SKM-1 (cell line): ENCODE measurements around the gene DEF6.
"Not testable (repeated sequence)": the region's sequence is repeated elsewhere in the genome, so short reads cannot be mapped to it uniquely, and the experiment has no call there.

ENCODE experiments used
- DNase-seq: peaks from one replicate; lab custom pipeline; 2025; ENCODE audit not compliant: unreplicated experiment; lab: John Stamatoyannopoulos, UW

DEF6 gene

DNA sequence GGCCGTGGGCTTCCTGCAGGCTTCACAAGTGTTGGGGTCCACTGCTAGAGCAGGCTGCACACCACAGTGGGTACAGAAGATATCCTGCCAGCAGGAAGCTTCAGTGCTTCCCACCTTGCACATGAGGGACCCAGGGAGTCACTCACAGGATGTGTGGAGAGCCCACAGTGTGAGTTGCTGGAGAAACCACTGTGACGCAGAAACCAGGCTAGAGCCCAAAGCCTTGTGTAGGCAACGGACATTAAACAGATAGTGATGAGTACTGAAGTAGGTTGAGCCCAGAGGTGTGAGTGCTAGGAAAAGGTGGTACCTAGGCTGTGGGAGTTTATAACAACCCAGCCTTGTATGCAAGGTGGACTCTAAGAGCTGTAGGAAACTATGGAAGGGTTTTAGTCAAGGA is 18.9 kb upstream of the DEF6 start:
- DNase-seq: no peak

DNA sequence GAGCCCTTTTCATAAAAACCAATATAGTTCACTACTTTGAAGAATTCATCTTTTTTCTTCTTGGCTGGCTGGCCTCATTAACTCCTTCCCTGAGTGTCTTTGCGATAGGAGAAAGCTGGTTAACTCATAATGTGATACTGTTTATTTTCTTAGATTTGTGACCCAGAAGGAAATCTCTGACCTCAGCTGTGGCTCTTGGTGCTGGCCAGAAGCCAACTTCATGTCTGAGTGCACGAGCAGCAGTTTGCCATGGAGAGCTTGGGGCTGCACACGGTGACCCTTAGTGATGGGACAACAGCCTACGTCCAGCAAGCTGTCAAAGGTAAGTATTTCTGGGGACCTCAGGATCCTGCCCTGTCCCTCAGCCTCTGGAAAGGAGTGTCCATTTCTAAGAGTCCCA is 16.7 kb upstream of the DEF6 start:
- no peak for DNase-seq

DNA sequence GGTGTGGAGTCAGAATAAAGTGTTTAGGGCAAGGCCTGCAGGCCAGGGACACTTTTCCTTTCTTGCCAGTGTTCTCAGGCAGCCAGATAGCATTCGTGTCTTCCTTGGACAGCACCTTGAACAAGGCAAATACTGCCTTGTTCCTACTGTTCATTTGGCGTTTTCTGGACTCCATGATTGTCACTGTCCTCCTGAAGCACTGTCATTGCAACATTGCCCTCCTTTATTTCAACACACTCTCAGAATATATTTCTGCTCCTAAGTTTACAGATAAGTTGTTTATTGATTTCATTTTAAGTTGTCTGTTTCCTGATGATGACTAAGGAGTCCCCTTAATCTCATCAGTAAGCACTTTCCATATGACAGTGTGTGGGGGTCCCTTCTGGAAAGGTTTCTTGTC is 15.1 kb upstream of the DEF6 start:
- no peak for DNase-seq

DNA sequence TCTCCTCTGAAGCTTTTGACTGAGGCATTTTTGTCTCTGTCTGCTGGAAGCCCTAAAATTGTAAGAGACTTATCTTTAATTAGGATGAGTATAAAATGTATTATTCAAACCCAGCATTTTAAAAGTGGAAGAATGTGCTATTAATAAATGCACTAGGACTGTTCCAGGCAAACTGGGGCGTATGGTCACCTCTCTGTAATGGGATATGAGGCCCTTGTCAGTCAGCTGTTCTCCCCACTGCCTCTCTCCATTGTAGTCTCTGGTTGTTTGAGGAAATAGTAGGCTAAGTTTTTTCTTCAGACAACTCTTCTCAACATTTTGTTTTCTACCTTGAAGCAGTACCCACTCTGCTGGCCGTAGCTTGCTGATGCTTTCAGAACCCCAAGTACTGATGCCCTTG is 14.3 kb upstream of the DEF6 start:
- DNase-seq: no peak

DNA sequence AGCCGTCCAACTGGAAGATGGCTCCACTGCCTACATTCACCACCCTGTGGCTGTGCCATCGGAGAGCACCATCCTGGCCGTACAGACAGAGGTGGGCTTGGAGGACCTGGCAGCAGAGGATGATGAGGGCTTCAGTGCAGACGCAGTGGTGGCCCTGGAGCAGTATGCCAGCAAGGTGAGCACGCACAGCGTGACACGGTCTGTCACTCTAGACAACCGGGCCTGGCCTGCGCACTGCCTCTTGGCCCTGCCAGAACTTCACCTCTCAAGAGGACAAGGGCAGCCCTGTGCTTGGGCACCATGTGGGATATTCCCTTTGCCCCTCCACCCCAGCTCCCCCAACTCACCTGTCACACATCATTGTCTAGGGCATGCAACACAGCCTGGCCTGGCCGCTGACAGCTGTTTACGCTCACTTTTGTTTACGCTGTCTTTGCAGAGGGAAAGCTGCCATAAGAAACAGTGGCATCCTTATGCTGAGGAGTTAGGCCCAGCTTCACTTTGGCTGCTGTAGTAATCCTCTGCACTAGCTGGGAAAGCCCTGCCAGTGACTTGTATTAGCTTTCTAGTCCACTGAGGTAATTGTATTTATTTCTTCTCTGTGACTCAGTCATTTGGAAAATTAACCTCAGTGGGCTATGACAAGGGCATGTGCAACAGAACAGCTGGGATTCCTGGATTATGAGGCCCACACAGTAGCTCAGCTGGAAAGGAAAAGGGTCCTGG is 9.8 kb upstream of the DEF6 start:
- no peak for DNase-seq

DNA sequence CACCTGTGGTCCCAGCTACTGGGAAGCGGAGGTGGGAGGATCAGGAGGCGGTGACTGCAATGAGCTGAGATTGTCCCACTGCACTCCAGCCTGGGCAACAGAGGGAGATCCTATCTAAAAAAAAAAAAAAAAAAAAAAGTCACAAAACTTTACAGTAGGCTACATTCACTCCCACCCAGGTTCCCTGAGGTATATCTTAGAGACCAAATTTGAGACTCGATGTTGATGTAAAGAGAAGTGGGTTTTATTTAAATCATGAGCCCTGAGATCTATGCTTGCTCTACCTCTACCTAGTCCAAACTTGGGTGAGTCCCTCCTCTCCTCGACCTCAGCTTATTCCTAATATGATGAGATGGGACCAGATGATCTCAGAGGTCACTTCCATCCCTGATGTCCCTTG is 8.8 kb upstream of the DEF6 start:
- no peak for DNase-seq

DNA sequence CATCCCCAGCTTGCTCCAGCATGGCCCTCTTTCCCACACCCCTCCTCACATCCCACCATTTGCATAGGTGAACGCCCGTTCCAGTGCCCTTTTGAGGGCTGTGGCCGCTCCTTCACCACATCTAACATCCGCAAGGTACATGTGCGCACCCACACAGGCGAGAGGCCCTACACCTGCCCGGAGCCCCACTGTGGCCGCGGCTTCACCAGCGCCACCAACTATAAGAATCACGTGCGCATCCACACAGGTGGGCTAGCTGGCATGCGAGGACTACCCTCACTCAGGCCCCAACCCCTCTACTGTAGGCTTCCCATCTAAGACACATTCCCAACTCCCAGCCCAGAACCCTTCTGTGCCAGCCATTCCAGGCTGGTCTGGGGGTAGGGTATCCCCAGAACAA is 6.1 kb upstream of the DEF6 start:
- DNase-seq: no peak

DNA sequence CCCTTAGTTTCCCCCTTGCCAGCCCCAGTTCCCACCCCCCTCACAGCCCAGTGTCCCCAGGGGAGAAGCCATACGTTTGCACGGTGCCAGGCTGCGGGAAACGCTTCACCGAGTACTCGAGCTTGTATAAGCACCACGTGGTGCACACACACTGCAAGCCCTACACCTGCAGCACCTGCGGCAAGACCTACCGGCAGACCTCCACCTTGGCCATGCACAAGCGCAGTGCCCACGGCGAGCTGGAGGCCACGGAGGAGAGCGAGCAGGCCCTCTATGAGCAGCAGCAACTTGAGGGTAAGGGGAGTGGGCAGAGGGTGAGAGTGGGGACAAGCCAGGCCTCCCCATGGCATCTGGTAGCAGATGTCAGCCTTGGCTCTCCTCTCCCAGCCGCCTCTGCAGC is 5.1 kb upstream of the DEF6 start:
- DNase-seq: no peak

DNA sequence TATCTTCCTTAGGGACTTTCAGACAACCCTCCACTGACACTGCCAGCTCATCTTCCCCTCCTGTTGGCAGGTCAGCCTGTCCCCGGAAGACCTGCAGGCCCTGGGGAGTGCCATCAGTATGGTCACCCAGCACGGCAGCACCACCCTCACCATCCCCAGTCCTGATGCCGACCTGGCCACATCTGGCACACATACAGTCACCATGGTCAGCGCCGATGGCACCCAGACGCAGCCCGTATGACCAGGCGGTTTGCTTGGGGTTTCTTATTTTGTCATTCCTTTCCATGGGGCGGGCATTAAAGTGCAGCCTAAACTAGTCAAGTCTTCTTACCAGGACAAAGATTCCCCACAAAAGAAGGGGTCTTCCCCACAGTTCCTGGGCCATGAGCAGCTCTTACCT is 3.9 kb upstream of the DEF6 start:
- no peak for DNase-seq

DNA sequence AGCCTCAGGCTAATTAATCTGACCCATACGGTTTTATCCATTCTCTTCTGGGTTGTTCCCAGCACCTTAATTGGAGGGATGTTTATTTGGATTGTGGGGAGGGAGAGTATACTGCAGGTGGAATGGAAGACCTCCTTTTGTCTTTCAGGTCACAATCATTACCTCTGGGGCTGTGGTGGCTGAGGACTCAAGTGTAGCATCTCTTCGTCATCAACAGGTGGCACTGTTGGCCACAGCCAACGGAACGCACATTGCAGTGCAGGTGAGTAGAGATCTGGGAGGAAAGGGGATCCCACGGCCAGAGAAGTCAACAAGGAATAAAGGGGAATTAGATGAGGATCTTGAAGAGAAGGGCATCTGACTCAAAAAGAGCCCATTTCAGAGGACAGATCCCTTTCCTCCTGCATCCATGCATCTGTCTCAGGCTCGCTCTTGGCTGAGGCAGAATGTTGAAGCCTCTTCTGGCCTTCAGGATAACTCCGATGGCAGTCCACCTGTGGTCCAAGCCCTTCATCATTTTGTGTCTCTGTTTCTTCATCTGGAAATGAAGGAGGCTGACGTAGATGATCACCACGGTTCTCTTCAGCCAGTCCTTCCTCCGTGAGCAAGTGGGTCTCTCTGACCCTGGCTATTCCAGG is 3.2 kb upstream of the DEF6 start:
- DNase-seq: no peak

DNA sequence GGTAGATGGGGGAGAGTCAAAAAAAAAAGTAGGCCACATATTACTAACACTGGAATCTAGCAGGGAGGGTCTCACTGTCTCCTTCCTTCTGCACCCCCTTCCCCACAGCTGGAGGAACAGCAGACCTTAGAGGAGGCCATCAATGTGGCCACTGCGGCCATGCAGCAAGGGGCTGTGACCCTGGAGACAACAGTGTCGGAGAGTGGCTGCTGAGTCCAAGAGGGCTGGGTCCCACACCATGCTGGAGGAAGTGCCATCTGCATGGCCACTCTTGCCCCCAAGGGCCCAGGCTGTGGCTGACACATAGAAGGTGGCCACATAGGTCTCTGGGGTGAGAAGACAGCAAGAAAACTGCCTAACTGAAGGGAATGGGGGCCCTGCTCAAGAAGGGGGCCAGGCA is 2.6 kb upstream of the DEF6 start:
- no peak for DNase-seq

DNA sequence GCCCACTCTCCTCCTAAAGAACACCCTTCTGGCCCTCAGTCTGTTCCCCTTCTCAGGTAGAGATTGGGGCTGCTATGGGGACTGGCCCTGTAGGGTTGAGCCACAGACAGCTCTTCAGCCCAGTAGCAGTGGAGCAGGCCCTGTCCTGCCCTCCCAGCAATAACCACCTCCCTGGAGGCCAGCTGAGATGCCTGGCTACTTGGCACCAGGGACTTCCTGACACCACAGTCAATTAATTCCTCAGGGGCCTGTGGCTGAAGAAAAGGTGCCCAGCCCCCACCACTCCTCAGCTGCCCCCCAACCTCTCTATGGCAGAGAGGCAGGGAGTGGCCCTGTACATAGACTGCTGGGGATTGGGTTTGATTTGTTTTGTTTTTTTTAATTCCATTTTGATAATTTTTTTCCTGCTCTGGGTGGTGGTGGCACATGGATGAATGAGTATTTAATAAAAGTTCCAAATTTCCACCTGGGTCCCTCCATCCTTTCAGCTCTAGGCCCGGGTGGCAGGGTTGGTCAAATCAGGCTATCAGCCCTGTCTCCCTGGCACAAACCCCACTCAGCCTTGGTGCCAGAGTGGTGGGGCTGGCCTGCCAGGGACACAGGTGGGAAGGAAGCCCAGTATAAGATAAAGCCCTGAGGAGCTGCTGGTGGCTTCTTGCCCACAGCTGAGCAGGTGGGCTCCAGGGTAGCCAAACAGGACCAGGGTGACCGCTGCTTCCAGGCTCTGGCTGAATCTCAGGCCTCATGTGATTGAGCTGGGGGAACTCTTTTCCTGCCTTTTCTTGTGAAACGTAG is 1.9 kb upstream of the DEF6 start:
- no peak for DNase-seq

DNA sequence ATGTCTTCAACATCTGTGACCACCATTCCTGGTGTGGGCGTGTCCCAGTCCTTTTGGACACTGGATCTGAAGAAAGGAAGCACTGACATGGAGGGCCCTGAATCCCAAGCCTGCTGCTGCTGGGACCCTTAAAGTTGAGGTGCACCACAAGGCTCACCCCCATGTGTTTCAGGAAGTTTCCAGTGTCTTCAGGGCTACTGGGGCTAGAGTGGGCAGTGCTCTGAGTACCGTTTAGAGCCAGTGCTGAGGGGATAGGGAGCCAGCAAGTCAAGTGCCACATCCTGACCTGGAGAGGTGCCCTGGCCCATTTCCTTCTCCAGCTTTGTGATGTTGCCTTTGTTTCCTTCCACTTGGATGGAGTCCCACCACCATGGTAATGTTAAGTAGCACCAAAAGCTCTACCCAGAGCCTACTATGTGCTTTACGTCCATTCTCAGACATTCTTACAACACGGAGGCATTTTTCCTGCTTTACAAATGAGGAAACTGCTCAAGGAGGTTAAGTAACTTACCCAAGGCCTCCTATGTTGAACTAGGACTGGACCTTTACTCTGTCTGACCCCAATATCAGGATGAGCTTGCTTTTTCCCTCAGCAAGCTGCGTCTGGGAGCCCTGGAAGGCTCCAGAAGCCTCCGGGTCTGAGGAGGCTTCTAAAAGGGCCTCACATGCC is 552 bp upstream of the DEF6 start:
- peak; percentile 67 for DNase-seq

DNA sequence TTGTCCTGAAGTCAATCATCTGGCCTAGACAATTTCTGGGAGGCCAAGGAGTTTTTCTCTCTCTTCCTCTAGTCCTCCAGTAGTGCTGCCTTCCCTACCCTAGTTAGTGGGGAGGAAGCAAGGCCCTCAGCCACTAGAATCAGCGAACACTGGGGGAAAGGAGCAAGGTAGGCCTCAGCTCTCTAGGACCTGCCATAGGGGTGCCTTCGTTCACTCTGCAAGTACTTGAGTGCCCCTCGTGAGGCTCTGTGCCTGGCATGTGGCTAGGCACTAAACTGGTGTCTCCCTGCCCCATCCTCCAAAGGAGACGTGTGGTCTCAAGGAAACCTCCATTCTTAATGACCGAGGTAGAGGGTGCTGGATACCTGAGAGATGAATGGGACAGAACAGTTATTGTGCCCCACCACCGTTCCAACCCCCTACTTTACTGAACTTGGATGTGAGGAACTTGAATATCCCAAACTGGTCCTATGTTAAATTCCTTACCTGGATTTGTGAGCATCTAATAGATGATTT is 1.1 kb downstream of the DEF6 start:
- no peak for DNase-seq

DNA sequence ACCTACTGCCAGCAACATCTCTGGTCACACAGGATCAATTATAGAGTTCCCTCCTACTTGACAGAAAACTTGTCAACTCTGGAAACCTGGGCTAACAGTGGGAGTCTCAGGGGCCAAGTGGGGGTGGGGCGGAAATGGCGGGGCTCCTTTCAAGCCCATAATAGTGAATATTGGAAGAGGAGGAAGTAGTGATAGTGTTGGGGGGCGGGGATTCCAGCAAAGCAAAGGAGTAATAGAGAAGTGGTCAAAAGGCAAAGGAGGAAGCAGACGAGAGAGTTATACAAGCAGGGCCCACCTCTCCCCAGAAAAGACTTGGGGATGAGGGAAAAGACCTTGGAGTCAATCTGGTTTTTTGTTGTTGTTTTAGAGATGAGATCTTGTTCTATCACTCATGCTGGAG is 2.1 kb downstream of the DEF6 start:
- DNase-seq: peak; percentile 93

DNA sequence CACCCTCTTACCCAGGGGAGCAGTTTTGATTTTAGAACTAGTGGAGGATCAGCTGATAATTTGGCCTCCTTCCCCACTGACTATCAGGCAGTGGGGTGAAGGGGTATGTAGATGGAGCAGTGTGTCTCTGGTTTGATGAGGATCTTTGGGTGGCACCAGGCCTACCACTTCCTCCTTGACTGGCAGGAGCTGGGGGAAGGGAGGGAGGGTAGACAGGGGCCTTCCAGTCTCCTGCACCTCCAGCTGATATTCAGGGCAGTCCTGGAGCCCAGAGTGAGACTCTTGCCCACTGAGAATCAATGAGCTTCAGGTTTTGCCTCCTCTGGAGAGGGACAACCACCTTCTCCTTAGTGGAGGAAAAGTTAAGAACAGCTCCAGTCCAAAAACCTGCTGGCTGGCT is 3.2 kb downstream of the DEF6 start:
- no peak for DNase-seq

DNA sequence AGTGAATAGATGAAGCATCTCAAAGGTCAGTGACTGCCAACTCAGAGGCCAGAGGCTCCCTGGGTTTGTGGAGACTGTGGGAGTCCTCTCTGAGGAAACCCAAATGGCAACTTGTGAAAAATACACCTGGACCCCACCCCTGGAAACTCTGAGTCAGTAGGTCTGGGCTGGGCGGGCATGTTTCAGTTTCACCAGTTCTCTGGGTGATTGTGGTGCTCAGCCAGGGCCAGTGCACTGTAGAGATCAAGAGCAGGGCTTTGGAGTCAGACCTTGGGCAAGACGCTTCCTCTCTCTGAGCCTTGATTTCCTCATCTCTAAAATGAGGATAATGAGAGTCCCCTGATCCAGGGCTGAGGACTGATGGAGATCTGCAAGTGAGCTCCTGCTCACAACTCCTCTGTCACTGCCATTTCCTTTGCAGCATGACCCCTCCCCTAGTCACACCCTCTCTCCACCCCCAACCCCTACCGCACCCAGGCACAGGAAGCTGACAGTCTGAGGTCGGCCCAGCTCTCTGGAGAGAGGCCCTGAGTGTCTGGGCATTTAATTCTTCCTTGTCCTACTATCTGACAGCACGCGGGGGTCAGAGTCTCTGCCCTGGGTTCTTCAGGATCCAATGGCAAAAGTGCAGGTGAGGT is 5.1 kb downstream of the DEF6 start:
- peak; percentile 80 for DNase-seq

DNA sequence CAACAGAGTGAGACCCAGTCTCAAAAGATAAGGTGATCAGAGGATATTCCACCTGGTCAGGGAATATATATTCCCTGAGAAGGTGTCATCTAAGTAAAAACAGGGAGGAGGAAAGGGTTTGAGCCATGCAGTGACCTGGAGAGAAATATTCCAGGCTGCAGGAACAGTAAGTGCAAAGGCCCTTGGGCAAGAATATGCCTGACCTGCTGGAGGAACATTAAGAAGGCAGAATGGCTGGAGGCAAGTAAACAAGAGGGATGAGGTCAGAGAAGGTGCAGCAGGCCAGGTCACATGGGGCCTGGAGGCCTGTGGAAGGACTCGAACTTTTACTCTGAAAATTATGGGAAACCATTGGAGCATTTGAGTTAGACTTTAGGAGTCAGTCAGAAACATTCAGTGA is 6.7 kb downstream of the DEF6 start:
- DNase-seq: no peak

DNA sequence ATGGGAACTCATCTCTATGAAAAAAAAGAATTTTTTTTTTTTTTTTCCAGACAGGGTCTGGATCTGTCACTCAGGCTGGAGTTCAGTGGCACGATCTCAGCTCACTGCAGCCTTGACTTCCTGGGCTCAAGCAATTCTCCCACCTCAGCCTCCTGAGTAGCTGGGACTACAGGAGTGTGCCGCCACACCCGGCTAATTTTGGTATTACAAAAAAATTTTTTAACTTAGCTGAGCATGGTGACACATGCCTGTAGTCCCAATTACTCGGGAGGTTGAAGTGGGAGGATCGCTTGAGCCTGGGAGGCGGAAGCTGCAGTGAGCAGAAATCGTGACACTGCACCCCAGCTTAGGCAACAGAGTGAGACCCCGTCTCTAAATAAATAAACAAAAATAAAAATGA is 7.5 kb downstream of the DEF6 start:
- no peak for DNase-seq

DNA sequence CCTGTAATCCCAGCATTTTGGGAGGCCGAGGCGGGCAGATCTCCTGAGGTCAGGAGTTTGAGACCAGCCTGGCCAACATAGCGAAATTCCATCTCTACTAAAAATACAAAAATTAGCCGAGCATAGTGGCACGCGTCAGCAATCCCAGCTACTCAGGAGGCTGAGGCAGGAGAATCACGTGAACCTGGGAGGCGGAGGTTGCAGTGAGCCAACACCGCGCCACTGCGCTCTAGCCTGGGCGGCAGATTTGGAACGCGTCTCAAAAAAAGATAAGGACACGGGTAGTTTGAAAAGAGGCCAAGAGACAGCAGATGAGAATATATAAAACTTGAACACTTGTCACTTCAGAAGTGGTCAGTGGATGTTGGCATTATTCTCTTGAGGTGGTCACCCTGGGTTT is 9.5 kb downstream of the DEF6 start:
- not testable (repeated sequence) for DNase-seq

DNA sequence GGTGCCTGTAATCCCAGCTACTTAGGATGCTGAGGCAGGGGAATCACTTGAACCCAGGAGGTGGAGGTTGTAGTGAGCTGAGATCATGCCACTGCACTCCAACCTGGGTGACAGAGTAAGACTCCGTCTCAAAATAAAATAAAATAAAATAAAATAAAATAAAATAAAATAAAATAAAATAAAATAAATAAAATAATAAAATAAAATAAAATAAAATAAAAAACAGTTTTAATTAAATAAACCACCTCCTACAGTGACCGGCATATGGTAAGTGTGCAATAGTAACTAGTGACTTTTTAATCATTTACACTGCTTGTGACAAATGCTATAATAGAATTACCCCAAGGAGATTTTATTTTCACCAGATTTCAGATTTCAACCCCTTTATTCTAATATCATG is 10.9 kb downstream of the DEF6 start:
- DNase-seq: not testable (repeated sequence)
